ENCODE results near the gene ERV3-1.
"Not testable (repeated sequence)": the region's sequence is repeated elsewhere in the genome, so short reads cannot be mapped to it uniquely, and the experiment has no call there.

DNA sequence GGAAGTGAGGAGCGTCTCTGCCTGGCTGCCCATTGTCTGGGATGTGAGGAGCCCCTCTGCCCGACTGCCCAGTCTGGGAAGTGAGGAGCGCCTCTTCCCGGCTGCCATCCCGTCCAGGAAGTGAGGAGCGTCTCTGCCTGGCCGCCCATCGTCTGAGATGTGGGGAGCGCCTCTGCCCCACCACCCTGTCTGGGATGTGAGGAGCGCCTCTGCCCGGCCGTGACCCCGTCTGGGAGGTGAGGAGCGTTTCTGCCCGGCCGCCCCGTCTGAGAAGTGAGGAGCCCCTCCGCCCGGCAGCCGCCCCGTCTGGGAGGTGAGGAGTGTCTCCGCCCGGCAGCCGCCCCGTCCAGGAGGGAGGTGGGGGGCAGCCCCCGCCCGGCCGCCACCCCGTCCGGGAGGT lies 26.9 kb upstream of the ERV3-1 start:
- not testable (repeated sequence) for TF ChIP-seq POLR2A, POLR2AphosphoS5 (IDR thresholded peaks at IDR 0.05)
- TF ChIP-seq, protein P1, sequence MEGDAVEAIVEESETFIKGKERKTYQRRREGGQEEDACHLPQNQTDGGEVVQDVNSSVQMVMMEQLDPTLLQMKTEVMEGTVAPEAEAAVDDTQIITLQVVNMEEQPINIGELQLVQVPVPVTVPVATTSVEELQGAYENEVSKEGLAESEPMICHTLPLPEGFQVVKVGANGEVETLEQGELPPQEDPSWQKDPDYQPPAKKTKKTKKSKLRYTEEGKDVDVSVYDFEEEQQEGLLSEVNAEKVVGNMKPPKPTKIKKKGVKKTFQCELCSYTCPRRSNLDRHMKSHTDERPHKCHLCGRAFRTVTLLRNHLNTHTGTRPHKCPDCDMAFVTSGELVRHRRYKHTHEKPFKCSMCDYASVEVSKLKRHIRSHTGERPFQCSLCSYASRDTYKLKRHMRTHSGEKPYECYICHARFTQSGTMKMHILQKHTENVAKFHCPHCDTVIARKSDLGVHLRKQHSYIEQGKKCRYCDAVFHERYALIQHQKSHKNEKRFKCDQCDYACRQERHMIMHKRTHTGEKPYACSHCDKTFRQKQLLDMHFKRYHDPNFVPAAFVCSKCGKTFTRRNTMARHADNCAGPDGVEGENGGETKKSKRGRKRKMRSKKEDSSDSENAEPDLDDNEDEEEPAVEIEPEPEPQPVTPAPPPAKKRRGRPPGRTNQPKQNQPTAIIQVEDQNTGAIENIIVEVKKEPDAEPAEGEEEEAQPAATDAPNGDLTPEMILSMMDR (IDR thresholded peaks at IDR 0.05) = not testable (repeated sequence)
